HepG2 (cell line): ENCODE data around the gene SOST. TPM values are rescaled to one million over a fixed set of nuclear protein-coding genes. Genes with fewer than 3 reads are reported as not detected.

Experiments used
- CAMTA2 ChIP-seq: sonication (generic); formaldehyde crosslinking; IDR thresholded peaks from 2 replicates; pipeline ENCODE4 v1.4.0; 2020; ENCODE audit warnings: mild to moderate bottlenecking, missing genetic modification reagents, borderline replicate concordance
- ERF ChIP-seq: IDR thresholded peaks from 2 replicates; pipeline ENCODE4 v1.6.1; 2018; ENCODE audit warnings: missing biosample characterization, missing genetic modification reagents
- FOXC1 ChIP-seq: sonication (generic); formaldehyde crosslinking; IDR thresholded peaks from 2 replicates; pipeline ENCODE4 v1.8.0; 2022; ENCODE audit warnings: mild to moderate bottlenecking, missing genetic modification reagents, borderline replicate concordance
- KLF16 ChIP-seq, 2 experiments: sonication (generic) in 1 of 2; formaldehyde crosslinking in 1 of 2; IDR thresholded peaks; 2 replicates each; pipeline versions ENCODE4 v1.6.1 to v1.8.0; 2016 to 2023; ENCODE audit warnings: missing genetic modification reagents in 2 of 2, missing compliant biosample characterization in 1 of 2
- KMT2A ChIP-seq: sonication (generic); formaldehyde crosslinking; IDR thresholded peaks from 2 replicates; pipeline ENCODE4 v1.4.0; 2020; ENCODE audit warnings: missing genetic modification reagents
- MYNN ChIP-seq: sonication (generic); formaldehyde crosslinking; IDR thresholded peaks from 2 replicates; pipeline ENCODE4 v1.4.0; 2020; ENCODE audit warnings: mild to moderate bottlenecking, low read depth, missing genetic modification reagents
- RARA ChIP-seq: IDR thresholded peaks from 2 replicates; pipeline ENCODE4 v1.6.1; 2016; ENCODE audit warnings: missing genetic modification reagents, missing compliant biosample characterization
- SIX1 ChIP-seq: sonication (generic); formaldehyde crosslinking; IDR thresholded peaks from 2 replicates; pipeline ENCODE4 v1.4.0; 2020; ENCODE audit warnings: missing genetic modification reagents, borderline replicate concordance
- SP1 ChIP-seq, 2 experiments: fragments of 450-650 bp in 1 of 2; sonication (generic) in 1 of 2; formaldehyde crosslinking in 1 of 2; IDR thresholded peaks; 2 replicates each; pipeline versions ENCODE4 v1.4.0 to v1.6.1; 2016 to 2020; ENCODE audit warnings: missing genetic modification reagents in 1 of 2
- SPEN ChIP-seq: sonication (generic); formaldehyde crosslinking; IDR thresholded peaks from 2 replicates; pipeline ENCODE4 v1.5.1; 2020; ENCODE audit warnings: low read depth, mild to moderate bottlenecking, missing genetic modification reagents
- TCF12 ChIP-seq, 2 experiments: fragments of 450-650 bp in 1 of 2; sonication (generic) in 1 of 2; formaldehyde crosslinking in 1 of 2; IDR thresholded peaks; 2 replicates each; pipeline versions ENCODE4 v1.6.1 to v1.8.0; 2017 to 2022; ENCODE audit warnings: antibody characterized with exemption in 1 of 2, mild to moderate bottlenecking in 1 of 2, missing genetic modification reagents in 1 of 2, moderate library complexity in 1 of 2
- TSC22D2 ChIP-seq: sonication (generic); formaldehyde crosslinking; IDR thresholded peaks from 2 replicates; pipeline ENCODE4 v1.5.1; 2020; ENCODE audit warnings: missing genetic modification reagents, mild to moderate bottlenecking, borderline replicate concordance
- ZNF430 ChIP-seq: sonication (generic); formaldehyde crosslinking; IDR thresholded peaks from 2 replicates; pipeline ENCODE4 v1.9.0; 2021; ENCODE audit warnings: mild to moderate bottlenecking, missing genetic modification reagents
- ZNF510 ChIP-seq: sonication (generic); formaldehyde crosslinking; IDR thresholded peaks from 2 replicates; pipeline ENCODE4 v1.4.0; 2020; ENCODE audit warnings: low read depth, mild to moderate bottlenecking, missing genetic modification reagents
- polyA plus RNA-seq, 8 experiments: library from polyadenylated mRNA; depleted of rRNA in 3 of 8; stranded (reverse) in 7 of 8; unstranded in 1 of 8; fragments of >200 nt; fragmentation: Illumina TruSeq in 4 of 8; extraction: Trizol in 4 of 8; gene quantifications; 2 replicates each; pipeline versions ENCODE4 v1.2.1 to v1.2.3, GENCODE V29; 2011 to 2016; ENCODE audit warnings: low read depth in 4 of 8, missing spikeins in 1 of 8, mixed read lengths in 1 of 8; ENCODE audit not compliant: insufficient read depth in 1 of 8
- total RNA-seq, 5 experiments: library from RNA; depleted of rRNA; stranded (reverse); fragments of >200 nt; fragmentation: Illumina TruSeq; extraction: Trizol; gene quantifications; 2 replicates each; pipeline ENCODE4 v1.2.3, GENCODE V29; 2016; ENCODE audit warnings: low read depth in 1 of 5
- TF ChIP-seq, protein P1 (sequence below): sonication (generic); formaldehyde crosslinking; IDR thresholded peaks from 2 replicates; pipeline ENCODE4 v1.4.0; 2020; ENCODE audit warnings: mild to moderate bottlenecking, low read depth, missing genetic modification reagents
- TF ChIP-seq, protein P2 (sequence below): sonication (generic); formaldehyde crosslinking; IDR thresholded peaks from 2 replicates; pipeline ENCODE4 v1.4.0; 2020; ENCODE audit warnings: missing genetic modification reagents, borderline replicate concordance
- TF ChIP-seq, protein P3 (sequence below): sonication (generic); formaldehyde crosslinking; IDR thresholded peaks from 2 replicates; pipeline ENCODE4 v1.5.1; 2020; ENCODE audit warnings: missing genetic modification reagents, mild to moderate bottlenecking, borderline replicate concordance
- TF ChIP-seq, protein P4 (sequence below): sonication (generic); formaldehyde crosslinking; IDR thresholded peaks from 2 replicates; pipeline ENCODE4 v1.4.0; 2020; ENCODE audit warnings: mild to moderate bottlenecking, missing genetic modification reagents
- TF ChIP-seq, protein P5 (sequence below): sonication (generic); formaldehyde crosslinking; IDR thresholded peaks from 2 replicates; pipeline ENCODE4 v1.8.1; 2023; ENCODE audit warnings: missing genetic modification reagents, inconsistent platforms, borderline replicate concordance

Gene SOST
- total and polyA plus RNA-seq, 2 of the 13 experiments (the other 11 are each of a cell fraction or from before 2014, with no cell fraction given): not detected

DNA sequence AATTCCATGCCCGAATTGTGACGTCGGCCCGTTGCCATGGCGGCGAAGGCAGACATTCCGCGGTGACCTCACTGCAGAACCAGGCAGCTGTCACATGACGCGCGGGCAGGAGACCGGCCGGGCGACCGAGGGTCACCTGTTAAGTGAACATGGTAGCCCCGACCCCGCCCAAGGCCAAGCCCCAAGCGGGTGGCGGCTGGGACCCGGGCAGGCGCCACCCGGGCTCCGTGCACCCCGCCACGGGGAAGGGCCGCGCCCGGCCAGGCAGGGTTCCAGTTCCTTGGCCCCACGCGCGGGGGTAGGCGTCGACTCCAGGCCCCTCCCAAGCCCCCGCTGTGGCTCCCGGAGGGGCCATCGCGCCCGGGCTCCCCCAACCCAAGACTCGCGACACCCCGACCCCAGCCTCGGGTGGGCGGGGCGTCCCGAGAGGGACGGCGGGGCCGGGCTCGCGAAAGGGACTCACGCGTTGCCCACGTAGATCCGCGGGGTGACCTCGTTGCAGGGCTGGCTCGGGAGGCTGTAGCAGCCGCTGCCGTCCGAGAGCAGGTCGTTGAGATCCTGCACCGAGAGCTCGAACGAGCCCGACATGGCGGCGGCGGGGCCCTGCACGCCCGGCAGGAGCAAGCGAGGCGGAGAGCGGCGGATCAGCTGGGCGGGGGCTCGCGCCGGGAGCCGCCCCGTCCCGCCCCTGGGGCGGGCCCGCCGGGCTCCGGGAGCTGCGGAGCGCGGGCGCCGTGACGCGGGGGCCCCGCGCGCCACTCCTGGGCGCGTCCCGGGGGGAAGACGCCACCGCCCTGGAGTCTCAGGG, 19.9 kb upstream of the SOST start, which contains the start of gene DUSP3 (continued):
- TF ChIP-seq MYNN (CRISPR knock-in tag) (no peak), CAMTA2 (CRISPR knock-in tag) (peak; percentile 67; the same call in 1 of the 2 replicates), KLF16 (CRISPR knock-in tag; IDR thresholded peaks at IDR 0.05) (peak in 1 of 2 experiments; percentile 23; a peak in 1 of 4 replicates), SPEN (CRISPR knock-in tag) (peak; percentile 83), KMT2A (CRISPR knock-in tag) (peak; percentile 49; the same call in 1 of the 2 replicates), SP1 (IDR thresholded peaks at IDR 0.05) (no peak), SP1 (CRISPR knock-in tag; IDR thresholded peaks at IDR 0.05) (peak; percentile 75; the same call in 1 of the 2 replicates), ZNF430 (CRISPR knock-in tag) (peak; percentile 84), SIX1 (CRISPR knock-in tag) (no peak), TSC22D2 (CRISPR knock-in tag) (peak; percentile 55; the same call in 1 of the 2 replicates), ERF (CRISPR knock-in tag) (peak; percentile 79; the same call in 1 of the 2 replicates), FOXC1 (CRISPR knock-in tag) (peak; percentile 59), TCF12 (IDR thresholded peaks at IDR 0.05) (no peak), TCF12 (CRISPR knock-in tag; IDR thresholded peaks at IDR 0.05) (peak; percentile 74), ZNF510 (CRISPR knock-in tag) (peak; percentile 82; the same call in 1 of the 2 replicates), RARA (CRISPR knock-in tag) (peak; percentile 55)
- TF ChIP-seq, protein P1, sequence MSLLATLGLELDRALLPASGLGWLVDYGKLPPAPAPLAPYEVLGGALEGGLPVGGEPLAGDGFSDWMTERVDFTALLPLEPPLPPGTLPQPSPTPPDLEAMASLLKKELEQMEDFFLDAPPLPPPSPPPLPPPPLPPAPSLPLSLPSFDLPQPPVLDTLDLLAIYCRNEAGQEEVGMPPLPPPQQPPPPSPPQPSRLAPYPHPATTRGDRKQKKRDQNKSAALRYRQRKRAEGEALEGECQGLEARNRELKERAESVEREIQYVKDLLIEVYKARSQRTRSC (CRISPR knock-in tag): no peak
- TF ChIP-seq, protein P2, sequence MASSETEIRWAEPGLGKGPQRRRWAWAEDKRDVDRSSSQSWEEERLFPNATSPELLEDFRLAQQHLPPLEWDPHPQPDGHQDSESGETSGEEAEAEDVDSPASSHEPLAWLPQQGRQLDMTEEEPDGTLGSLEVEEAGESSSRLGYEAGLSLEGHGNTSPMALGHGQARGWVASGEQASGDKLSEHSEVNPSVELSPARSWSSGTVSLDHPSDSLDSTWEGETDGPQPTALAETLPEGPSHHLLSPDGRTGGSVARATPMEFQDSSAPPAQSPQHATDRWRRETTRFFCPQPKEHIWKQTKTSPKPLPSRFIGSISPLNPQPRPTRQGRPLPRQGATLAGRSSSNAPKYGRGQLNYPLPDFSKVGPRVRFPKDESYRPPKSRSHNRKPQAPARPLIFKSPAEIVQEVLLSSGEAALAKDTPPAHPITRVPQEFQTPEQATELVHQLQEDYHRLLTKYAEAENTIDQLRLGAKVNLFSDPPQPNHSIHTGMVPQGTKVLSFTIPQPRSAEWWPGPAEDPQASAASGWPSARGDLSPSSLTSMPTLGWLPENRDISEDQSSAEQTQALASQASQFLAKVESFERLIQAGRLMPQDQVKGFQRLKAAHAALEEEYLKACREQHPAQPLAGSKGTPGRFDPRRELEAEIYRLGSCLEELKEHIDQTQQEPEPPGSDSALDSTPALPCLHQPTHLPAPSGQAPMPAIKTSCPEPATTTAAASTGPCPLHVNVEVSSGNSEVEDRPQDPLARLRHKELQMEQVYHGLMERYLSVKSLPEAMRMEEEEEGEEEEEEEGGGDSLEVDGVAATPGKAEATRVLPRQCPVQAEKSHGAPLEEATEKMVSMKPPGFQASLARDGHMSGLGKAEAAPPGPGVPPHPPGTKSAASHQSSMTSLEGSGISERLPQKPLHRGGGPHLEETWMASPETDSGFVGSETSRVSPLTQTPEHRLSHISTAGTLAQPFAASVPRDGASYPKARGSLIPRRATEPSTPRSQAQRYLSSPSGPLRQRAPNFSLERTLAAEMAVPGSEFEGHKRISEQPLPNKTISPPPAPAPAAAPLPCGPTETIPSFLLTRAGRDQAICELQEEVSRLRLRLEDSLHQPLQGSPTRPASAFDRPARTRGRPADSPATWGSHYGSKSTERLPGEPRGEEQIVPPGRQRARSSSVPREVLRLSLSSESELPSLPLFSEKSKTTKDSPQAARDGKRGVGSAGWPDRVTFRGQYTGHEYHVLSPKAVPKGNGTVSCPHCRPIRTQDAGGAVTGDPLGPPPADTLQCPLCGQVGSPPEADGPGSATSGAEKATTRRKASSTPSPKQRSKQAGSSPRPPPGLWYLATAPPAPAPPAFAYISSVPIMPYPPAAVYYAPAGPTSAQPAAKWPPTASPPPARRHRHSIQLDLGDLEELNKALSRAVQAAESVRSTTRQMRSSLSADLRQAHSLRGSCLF (CRISPR knock-in tag): peak; percentile 33; the same call in 1 of the 2 replicates
- TF ChIP-seq, protein P3, sequence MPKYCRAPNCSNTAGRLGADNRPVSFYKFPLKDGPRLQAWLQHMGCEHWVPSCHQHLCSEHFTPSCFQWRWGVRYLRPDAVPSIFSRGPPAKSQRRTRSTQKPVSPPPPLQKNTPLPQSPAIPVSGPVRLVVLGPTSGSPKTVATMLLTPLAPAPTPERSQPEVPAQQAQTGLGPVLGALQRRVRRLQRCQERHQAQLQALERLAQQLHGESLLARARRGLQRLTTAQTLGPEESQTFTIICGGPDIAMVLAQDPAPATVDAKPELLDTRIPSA (CRISPR knock-in tag): no peak; the same call in 1 of the 2 replicates
- TF ChIP-seq, protein P4, sequence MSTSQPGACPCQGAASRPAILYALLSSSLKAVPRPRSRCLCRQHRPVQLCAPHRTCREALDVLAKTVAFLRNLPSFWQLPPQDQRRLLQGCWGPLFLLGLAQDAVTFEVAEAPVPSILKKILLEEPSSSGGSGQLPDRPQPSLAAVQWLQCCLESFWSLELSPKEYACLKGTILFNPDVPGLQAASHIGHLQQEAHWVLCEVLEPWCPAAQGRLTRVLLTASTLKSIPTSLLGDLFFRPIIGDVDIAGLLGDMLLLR (CRISPR knock-in tag): peak; percentile 77; the same call in 1 of the 2 replicates
- TF ChIP-seq, protein P5, sequence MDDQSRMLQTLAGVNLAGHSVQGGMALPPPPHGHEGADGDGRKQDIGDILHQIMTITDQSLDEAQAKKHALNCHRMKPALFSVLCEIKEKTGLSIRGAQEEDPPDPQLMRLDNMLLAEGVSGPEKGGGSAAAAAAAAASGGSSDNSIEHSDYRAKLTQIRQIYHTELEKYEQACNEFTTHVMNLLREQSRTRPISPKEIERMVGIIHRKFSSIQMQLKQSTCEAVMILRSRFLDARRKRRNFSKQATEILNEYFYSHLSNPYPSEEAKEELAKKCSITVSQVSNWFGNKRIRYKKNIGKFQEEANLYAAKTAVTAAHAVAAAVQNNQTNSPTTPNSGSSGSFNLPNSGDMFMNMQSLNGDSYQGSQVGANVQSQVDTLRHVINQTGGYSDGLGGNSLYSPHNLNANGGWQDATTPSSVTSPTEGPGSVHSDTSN (CRISPR knock-in tag): no peak
